Glutamatergic neuron (in vitro differentiated cells): Measurements from ENCODE around the gene HPCA. TPM values are rescaled to one million over a fixed set of nuclear protein-coding genes. Genes with fewer than 3 reads are reported as not detected.
"Not testable (repeated sequence)": the region's sequence is repeated elsewhere in the genome, so short reads cannot be mapped to it uniquely, and the experiment has no call there.

ENCODE experiments used
- DNase-seq: peaks from one replicate; pipeline ENCODE4 v3.0.0; 2022
- H3K27ac Mint-ChIP-seq: one replicate; pipeline ENCODE4 v1.8.0; 2020; ENCODE audit warnings: mild to moderate bottlenecking, mixed read lengths, inconsistent platforms; ENCODE audit not compliant: unreplicated experiment
- H3K27me3 Mint-ChIP-seq: one replicate; pipeline ENCODE4 v1.8.0; 2020; ENCODE audit warnings: mild to moderate bottlenecking, moderate library complexity, mixed read lengths, inconsistent platforms; ENCODE audit not compliant: unreplicated experiment
- H3K36me3 Mint-ChIP-seq: one replicate; pipeline ENCODE4 v1.8.0; 2020; ENCODE audit warnings: mild to moderate bottlenecking, mixed read lengths, inconsistent platforms; ENCODE audit not compliant: unreplicated experiment
- H3K4me1 Mint-ChIP-seq: one replicate; pipeline ENCODE4 v1.8.0; 2020; ENCODE audit warnings: mild to moderate bottlenecking, low read depth, mixed read lengths, inconsistent platforms; ENCODE audit not compliant: unreplicated experiment
- H3K4me3 Mint-ChIP-seq: one replicate; pipeline ENCODE4 v1.8.0; 2020; ENCODE audit warnings: mild to moderate bottlenecking, mixed read lengths, inconsistent platforms; ENCODE audit not compliant: unreplicated experiment
- H3K9me3 Mint-ChIP-seq: one replicate; pipeline ENCODE4 v1.8.0; 2020; ENCODE audit warnings: mild to moderate bottlenecking, moderate library complexity, mixed read lengths, inconsistent platforms; ENCODE audit not compliant: unreplicated experiment
- total RNA-seq: library from RNA; stranded (reverse); fragmentation: NEBNext Ultra II Directional; extraction: Animal tissue kit (Norgen Biotek cat#: 25700); gene quantifications from one replicate; pipeline ENCODE4 v1.2.1, GENCODE V29; 2021; ENCODE audit not compliant: unreplicated experiment
- TF ChIP-seq, protein P1 (sequence below): fragments of 200-600 bp; sonication (generic); IDR thresholded peaks from one replicate; pipeline ENCODE4 v1.5.0; 2021; ENCODE audit not compliant: partially characterized antibody, unreplicated experiment

HPCA gene
- total RNA-seq, 1 donor from 2014 or later, result 156 TPM

- Mint-ChIP-seq H3K36me3 (no peaks in the 10 kb centered on the region), H3K27ac (no peak overlapping the region), H3K4me3 (peak overlapping the region; percentile 87), H3K27me3 (peaks cover 10% of the 10 kb centered on the region), H3K9me3 (peaks cover 2% of the 10 kb centered on the region), H3K4me1 (peaks cover 2% of the 10 kb centered on the region)
- DNase-seq, result no peak
- TF ChIP-seq, protein P1, sequence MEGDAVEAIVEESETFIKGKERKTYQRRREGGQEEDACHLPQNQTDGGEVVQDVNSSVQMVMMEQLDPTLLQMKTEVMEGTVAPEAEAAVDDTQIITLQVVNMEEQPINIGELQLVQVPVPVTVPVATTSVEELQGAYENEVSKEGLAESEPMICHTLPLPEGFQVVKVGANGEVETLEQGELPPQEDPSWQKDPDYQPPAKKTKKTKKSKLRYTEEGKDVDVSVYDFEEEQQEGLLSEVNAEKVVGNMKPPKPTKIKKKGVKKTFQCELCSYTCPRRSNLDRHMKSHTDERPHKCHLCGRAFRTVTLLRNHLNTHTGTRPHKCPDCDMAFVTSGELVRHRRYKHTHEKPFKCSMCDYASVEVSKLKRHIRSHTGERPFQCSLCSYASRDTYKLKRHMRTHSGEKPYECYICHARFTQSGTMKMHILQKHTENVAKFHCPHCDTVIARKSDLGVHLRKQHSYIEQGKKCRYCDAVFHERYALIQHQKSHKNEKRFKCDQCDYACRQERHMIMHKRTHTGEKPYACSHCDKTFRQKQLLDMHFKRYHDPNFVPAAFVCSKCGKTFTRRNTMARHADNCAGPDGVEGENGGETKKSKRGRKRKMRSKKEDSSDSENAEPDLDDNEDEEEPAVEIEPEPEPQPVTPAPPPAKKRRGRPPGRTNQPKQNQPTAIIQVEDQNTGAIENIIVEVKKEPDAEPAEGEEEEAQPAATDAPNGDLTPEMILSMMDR, result no peak
Measured at GRCh38 chr1:32901823-32902534, 15.7 kb downstream of the HPCA start.

GRCh38 chr1:32902535-32902920 is 16.2 kb downstream of the HPCA start:
- Mint-ChIP-seq H3K27ac (no peak overlapping the region), H3K4me3 (peak overlapping the region; percentile 69), H3K27me3 (peaks cover 10% of the 10 kb centered on the region), H3K9me3 (peaks cover 2% of the 10 kb centered on the region), H3K36me3 (no peaks in the 10 kb centered on the region), H3K4me1 (peaks cover 2% of the 10 kb centered on the region)
- TF ChIP-seq, protein P1, result no peak
- DNase-seq, result no peak

DNA sequence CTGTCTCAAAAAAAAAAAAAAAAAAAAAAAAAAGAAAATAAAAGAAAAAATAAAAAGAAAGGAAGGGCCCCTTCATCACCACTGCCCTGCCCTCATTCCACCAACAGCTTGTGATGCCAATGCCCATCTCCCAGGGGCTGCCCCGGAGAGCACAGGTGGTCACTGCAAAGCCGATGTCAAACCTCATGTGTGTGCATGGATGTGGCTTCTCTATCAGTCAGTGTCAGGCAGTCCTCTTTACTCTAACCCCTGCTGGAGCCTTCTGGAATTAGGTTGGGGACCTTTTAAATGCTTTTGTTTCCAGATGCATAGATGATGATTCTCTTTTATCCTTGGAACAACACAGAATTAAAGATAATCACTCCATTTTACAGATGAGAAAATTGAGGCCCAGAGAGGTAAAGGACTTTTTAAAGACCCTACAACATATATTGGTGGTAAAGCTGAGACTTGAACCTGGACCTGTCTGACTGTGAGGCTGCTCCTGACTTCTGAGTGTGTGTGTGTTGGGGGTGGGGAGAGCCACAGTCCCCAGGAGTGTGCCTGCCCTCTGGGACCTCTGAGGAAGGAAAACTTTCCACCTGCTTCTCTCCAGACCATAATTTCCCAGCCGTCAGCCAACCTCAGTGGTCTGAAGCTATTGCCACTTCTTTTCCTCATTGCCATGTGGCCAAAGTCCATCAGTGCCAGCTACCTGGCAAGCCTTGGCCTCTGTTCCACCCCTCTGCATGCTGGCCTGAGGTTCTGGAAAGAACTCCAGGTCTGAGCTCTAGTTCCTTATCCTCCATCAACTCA is 17.9 kb downstream of the HPCA start:
- H3K27ac Mint-ChIP-seq, result no peak overlapping the region
- H3K4me3 Mint-ChIP-seq, result peak overlapping the region; percentile 20
- H3K27me3 Mint-ChIP-seq, result peaks cover 10% of the 10 kb centered on the region
- peaks cover 2% of the 10 kb centered on the region for H3K9me3 Mint-ChIP-seq
- DNase-seq, result no peak
- TF ChIP-seq, protein P1, result no peak
- no peaks in the 10 kb centered on the region for H3K36me3 Mint-ChIP-seq
- H3K4me1 Mint-ChIP-seq, result peaks cover 2% of the 10 kb centered on the region

DNA sequence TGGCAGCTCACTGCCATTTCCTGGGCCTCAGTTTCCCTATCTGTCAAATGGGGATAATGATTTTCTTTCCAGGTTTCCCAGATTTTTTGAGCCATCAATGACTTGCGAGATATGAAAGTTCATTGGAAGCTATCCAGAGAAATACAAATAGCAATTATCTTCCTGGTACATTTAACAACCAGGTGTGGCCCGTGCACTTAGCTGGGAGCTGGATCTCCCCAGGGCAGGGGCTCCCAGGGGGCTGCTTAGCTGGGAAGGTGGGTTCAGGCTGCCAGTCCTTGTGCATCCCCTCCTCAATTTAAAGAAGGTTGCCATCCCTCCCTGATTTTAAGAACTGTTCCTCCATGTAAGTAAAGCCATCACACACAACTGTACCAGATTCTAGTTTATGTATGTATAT is 18.5 kb downstream of the HPCA start:
- Mint-ChIP-seq H3K27ac (no peak overlapping the region), H3K4me1 (peaks cover 2% of the 10 kb centered on the region), H3K4me3 (peak overlapping the region; percentile 20), H3K27me3 (peaks cover 10% of the 10 kb centered on the region), H3K9me3 (peaks cover 2% of the 10 kb centered on the region), H3K36me3 (no peaks in the 10 kb centered on the region)
- TF ChIP-seq, protein P1, result no peak
- DNase-seq, result no peak

DNA sequence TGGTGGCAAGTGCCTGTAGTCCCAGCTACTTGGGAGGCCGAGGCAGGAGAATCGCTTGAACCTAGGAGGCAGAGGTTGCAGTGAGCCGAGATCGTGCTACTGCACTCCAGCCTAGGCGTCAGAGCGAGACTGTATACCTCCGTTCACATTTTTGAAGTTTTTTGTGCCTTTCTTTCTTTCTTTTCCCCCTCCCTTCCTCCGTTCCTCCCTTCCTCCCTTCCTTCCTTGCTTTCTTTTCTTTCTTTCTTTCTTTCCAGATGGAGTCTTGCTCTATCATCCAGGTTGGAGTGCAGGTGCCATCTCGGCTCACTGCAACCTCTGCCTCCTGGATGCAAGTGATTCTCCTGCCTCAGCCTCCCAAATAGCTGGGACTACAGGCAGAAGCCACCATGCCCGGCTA is 19.3 kb downstream of the HPCA start:
- not testable (repeated sequence) for H3K36me3 Mint-ChIP-seq, H3K27ac Mint-ChIP-seq, DNase-seq, H3K4me3 Mint-ChIP-seq, H3K4me1 Mint-ChIP-seq, H3K9me3 Mint-ChIP-seq
- peaks cover 10% of the 10 kb centered on the region for H3K27me3 Mint-ChIP-seq
